GM12865 (cell line): Measurements from ENCODE around the gene SPRYD7.
A peak's percentile ranks its signal among the peaks of the same experiment; 100 is the strongest.
"Not testable (repeated sequence)": the region's sequence is repeated elsewhere in the genome, so short reads cannot be mapped to it uniquely, and the experiment has no call there.

Experiments
- DNase-seq: peaks from one replicate; pipeline ENCODE4 v3.0.0; 2010; ENCODE audit warnings: low read depth
- H3K4me3 ChIP-seq: 2 replicates; pipeline ENCODE4 v1.5.1; 2011; ENCODE audit warnings: mild to moderate bottlenecking, low read depth, low read length, control low read depth
- TF ChIP-seq, protein P1 (sequence below): IDR thresholded peaks from 2 replicates; pipeline ENCODE4 v1.5.1; 2011; ENCODE audit warnings: low read length, control low read depth, low read depth, inconsistent platforms; ENCODE audit not compliant: insufficient read depth; ENCODE audit errors: missing control alignments

SPRYD7 gene

GRCh38 chr13:49951754-49952535, 15.8 kb upstream of the SPRYD7 start:
- DNase-seq, result no peak
- TF ChIP-seq, protein P1, sequence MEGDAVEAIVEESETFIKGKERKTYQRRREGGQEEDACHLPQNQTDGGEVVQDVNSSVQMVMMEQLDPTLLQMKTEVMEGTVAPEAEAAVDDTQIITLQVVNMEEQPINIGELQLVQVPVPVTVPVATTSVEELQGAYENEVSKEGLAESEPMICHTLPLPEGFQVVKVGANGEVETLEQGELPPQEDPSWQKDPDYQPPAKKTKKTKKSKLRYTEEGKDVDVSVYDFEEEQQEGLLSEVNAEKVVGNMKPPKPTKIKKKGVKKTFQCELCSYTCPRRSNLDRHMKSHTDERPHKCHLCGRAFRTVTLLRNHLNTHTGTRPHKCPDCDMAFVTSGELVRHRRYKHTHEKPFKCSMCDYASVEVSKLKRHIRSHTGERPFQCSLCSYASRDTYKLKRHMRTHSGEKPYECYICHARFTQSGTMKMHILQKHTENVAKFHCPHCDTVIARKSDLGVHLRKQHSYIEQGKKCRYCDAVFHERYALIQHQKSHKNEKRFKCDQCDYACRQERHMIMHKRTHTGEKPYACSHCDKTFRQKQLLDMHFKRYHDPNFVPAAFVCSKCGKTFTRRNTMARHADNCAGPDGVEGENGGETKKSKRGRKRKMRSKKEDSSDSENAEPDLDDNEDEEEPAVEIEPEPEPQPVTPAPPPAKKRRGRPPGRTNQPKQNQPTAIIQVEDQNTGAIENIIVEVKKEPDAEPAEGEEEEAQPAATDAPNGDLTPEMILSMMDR, result no peak
- H3K4me3 ChIP-seq, result no peak overlapping the region

DNA sequence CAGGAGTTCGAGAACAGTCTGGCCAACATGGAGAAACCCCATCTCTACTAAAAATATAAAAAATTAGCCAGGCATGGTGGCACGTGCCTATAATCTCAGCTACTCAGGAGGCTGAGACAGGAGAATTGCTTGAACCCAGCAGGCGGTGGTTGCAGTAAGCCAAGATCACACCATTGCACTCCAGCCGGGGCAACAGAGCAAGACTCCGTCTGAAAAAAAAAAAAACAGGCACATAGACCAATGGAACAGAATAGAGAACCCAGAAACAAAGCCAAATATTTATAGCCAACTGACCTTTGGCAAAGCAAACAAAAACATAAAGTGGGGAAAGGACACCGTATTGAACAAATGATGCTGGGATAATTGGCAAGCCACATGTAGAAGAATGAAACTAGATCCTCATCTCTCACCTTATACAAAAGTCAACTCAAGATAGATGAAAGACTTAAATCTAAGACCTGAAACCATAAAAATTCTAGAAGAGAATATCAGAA, 12.7 kb upstream of the SPRYD7 start:
- not testable (repeated sequence) for DNase-seq, H3K4me3 ChIP-seq

DNA sequence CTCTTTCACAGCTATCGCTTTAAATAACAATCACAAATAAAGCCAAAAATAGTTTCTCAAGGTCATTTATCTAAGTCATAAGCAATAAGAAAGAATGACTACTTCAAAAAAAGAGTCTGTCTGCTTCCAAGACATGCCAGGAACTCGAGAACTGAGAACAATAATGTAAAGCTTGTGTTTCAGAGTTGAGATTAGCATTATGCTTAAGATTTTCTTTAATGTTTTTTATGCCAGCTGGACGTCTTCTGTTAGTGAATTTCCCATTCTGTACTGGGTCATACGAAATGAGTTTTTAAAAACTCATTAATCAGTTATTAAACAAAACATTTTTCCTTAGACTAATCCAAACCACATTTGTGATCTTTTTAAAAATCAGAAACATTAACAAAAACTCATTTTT, 3.2 kb upstream of the SPRYD7 start:
- H3K4me3 ChIP-seq, result no peak overlapping the region
- TF ChIP-seq, protein P1, result no peak
- DNase-seq, result no peak

- H3K4me3 ChIP-seq, result no peak overlapping the region
- TF ChIP-seq, protein P1, result no peak
- no peak for DNase-seq
Measured at GRCh38 chr13:49938921-49939320, 2.8 kb upstream of the SPRYD7 start.

- DNase-seq, result peak; percentile 27
- TF ChIP-seq, protein P1, result no peak
- no peak overlapping the region for H3K4me3 ChIP-seq
Measured at GRCh38 chr13:49938314-49938713, 2.2 kb upstream of the SPRYD7 start.

GRCh38 chr13:49936968-49937273, 781 bp upstream of the SPRYD7 start:
- TF ChIP-seq, protein P1, result no peak
- peak overlapping the region; percentile 77 for H3K4me3 ChIP-seq
- no peak for DNase-seq

GRCh38 chr13:49935171-49936074, 717 bp downstream of the SPRYD7 start:
- peak; percentile 69 for DNase-seq
- TF ChIP-seq, protein P1, result no peak
- peak overlapping the region; percentile 77 for H3K4me3 ChIP-seq
